H1 (cell line): ENCODE data around the gene APC2. TPM values are rescaled to one million over a fixed set of nuclear protein-coding genes. Genes with fewer than 3 reads are reported as not detected.

ENCODE experiments used
- HDAC2 ChIP-seq, 2 experiments: fragments of 300-600 bp in 1 of 2; sonication (generic) in 1 of 2; IDR thresholded peaks; 2 replicates each; pipeline ENCODE4 v1.6.1; 2011 to 2012; ENCODE audit warnings: low read depth in 2 of 2, low read length in 2 of 2, mild to moderate bottlenecking in 2 of 2, moderate library complexity in 2 of 2, borderline replicate concordance in 1 of 2, inconsistent platforms in 1 of 2
- polyA plus RNA-seq, 7 experiments: library from polyadenylated mRNA; depleted of rRNA in 3 of 7; stranded (reverse) in 5 of 7; unstranded in 2 of 7; fragments of >200 nt in 5 of 7; fragments of 200-250 nt in 2 of 7; gene quantifications; 1 replicate in 5 of 7; 2 replicates in 1 of 7; 4 replicates in 1 of 7; pipeline versions ENCODE4 v1.2.1 to v1.2.3, GENCODE V29; 2011 to 2013; ENCODE audit warnings: missing spikeins in 2 of 7, mixed read lengths in 2 of 7
- total RNA-seq: library from RNA; stranded (reverse); fragmentation: NEBNext Ultra II Directional; extraction: Animal tissue kit (Norgen Biotek cat#: 25700); gene quantifications from 2 replicates; pipeline ENCODE4 v1.2.1, GENCODE V29; 2021
- TF ChIP-seq, protein P1 (sequence below): fragments of 300-600 bp; sonication (generic); IDR thresholded peaks from 2 replicates; pipeline ENCODE4 v1.7.1; 2012; ENCODE audit warnings: low read length, moderate library complexity, mild to moderate bottlenecking, inconsistent platforms; ENCODE audit not compliant: insufficient replicate concordance

The APC2 gene
- total and polyA plus RNA-seq, 2 of the 8 experiments (the other 6 are each of a cell fraction or from before 2014, with no cell fraction given) = 1.3 to 4.1 TPM

DNA sequence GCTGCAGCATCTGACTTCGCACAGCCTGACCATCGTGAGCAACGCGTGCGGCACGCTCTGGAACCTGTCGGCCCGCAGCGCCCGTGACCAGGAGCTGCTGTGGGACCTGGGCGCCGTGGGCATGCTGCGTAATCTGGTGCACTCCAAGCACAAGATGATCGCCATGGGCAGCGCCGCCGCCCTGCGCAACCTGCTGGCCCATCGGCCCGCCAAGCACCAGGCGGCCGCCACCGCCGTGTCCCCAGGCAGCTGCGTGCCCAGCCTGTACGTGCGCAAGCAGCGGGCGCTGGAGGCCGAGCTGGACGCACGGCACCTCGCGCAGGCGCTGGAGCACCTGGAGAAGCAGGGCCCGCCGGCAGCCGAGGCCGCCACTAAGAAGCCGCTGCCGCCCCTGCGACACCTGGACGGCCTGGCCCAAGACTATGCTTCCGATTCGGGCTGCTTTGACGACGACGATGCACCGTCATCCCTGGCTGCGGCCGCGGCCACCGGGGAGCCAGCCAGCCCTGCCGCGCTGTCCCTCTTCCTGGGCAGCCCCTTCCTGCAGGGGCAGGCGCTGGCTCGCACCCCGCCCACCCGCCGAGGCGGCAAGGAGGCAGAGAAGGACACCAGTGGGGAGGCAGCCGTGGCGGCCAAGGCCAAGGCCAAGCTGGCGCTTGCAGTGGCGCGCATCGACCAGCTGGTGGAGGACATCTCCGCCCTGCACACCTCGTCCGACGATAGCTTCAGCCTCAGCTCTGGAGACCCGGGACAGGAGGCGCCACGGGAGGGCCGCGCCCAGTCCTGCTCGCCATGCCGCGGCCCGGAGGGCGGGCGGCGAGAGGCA lies 15.5 kb downstream of the APC2 start (continued):
- TF ChIP-seq HDAC2 (IDR thresholded peaks at IDR 0.05; ENCODE audit: borderline replicate concordance in 1 of 2, low read depth in 2 of 2, low read length in 2 of 2) = 0 out of 4 replicates have a peak, but pooled peaks of 1 of the 2 experiments have one; percentile 58
- TF ChIP-seq, protein P1, sequence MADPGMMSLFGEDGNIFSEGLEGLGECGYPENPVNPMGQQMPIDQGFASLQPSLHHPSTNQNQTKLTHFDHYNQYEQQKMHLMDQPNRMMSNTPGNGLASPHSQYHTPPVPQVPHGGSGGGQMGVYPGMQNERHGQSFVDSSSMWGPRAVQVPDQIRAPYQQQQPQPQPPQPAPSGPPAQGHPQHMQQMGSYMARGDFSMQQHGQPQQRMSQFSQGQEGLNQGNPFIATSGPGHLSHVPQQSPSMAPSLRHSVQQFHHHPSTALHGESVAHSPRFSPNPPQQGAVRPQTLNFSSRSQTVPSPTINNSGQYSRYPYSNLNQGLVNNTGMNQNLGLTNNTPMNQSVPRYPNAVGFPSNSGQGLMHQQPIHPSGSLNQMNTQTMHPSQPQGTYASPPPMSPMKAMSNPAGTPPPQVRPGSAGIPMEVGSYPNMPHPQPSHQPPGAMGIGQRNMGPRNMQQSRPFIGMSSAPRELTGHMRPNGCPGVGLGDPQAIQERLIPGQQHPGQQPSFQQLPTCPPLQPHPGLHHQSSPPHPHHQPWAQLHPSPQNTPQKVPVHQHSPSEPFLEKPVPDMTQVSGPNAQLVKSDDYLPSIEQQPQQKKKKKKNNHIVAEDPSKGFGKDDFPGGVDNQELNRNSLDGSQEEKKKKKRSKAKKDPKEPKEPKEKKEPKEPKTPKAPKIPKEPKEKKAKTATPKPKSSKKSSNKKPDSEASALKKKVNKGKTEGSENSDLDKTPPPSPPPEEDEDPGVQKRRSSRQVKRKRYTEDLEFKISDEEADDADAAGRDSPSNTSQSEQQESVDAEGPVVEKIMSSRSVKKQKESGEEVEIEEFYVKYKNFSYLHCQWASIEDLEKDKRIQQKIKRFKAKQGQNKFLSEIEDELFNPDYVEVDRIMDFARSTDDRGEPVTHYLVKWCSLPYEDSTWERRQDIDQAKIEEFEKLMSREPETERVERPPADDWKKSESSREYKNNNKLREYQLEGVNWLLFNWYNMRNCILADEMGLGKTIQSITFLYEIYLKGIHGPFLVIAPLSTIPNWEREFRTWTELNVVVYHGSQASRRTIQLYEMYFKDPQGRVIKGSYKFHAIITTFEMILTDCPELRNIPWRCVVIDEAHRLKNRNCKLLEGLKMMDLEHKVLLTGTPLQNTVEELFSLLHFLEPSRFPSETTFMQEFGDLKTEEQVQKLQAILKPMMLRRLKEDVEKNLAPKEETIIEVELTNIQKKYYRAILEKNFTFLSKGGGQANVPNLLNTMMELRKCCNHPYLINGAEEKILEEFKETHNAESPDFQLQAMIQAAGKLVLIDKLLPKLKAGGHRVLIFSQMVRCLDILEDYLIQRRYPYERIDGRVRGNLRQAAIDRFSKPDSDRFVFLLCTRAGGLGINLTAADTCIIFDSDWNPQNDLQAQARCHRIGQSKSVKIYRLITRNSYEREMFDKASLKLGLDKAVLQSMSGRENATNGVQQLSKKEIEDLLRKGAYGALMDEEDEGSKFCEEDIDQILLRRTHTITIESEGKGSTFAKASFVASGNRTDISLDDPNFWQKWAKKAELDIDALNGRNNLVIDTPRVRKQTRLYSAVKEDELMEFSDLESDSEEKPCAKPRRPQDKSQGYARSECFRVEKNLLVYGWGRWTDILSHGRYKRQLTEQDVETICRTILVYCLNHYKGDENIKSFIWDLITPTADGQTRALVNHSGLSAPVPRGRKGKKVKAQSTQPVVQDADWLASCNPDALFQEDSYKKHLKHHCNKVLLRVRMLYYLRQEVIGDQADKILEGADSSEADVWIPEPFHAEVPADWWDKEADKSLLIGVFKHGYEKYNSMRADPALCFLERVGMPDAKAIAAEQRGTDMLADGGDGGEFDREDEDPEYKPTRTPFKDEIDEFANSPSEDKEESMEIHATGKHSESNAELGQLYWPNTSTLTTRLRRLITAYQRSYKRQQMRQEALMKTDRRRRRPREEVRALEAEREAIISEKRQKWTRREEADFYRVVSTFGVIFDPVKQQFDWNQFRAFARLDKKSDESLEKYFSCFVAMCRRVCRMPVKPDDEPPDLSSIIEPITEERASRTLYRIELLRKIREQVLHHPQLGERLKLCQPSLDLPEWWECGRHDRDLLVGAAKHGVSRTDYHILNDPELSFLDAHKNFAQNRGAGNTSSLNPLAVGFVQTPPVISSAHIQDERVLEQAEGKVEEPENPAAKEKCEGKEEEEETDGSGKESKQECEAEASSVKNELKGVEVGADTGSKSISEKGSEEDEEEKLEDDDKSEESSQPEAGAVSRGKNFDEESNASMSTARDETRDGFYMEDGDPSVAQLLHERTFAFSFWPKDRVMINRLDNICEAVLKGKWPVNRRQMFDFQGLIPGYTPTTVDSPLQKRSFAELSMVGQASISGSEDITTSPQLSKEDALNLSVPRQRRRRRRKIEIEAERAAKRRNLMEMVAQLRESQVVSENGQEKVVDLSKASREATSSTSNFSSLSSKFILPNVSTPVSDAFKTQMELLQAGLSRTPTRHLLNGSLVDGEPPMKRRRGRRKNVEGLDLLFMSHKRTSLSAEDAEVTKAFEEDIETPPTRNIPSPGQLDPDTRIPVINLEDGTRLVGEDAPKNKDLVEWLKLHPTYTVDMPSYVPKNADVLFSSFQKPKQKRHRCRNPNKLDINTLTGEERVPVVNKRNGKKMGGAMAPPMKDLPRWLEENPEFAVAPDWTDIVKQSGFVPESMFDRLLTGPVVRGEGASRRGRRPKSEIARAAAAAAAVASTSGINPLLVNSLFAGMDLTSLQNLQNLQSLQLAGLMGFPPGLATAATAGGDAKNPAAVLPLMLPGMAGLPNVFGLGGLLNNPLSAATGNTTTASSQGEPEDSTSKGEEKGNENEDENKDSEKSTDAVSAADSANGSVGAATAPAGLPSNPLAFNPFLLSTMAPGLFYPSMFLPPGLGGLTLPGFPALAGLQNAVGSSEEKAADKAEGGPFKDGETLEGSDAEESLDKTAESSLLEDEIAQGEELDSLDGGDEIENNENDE = no peak
